ENCODE results near the gene SH3PXD2A. TPM values are rescaled to one million over a fixed set of nuclear protein-coding genes. Genes with fewer than 3 reads are reported as not detected.

The SH3PXD2A gene
- total and polyA plus RNA-seq, 9 of the 15 experiments (the other 6 are each of a cell fraction or from before 2014, with no cell fraction given): 0.41 to 9.3 (median 2.5) TPM

DNA sequence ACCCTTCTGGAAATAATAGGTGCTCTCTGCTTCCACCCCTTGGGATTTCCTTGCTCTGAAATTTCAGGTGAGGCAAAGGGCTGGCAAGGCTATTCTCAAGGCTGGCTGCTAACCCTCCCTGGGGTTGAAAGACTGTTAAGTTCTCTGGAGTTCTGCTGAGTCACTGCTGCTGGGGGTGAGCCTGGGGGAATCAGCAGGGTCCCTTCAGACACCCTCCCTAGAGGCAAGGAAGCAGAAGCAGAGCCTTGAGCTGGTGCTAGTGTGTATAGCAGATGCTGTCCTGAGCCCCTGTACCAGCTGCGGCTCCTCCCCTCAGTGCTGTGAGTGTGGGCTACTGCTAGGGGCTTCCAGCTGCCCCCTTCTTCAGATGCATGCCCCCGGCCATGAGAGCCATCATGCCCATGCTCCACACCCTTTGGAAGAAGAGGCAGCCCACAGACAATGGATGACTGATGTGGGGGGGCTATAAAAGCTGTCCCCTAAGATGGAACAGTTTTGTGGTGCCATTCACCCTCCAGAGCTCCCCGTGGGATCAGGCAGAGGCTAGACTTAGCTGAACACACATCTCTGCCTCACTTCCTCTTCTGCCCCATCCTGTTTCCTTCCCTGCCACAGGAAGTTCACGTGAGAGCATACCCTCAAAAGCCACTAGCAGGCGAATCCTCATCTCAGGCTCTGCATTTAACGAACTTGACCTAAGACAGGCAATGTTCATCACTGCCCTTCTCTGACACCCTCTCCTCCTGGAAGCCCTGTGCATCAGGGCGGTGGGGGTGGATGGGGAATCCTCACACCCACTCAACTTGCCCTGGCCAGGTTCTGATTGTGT, 91.8 kb downstream of the SH3PXD2A start (continued):
- TF ChIP-seq, protein P1, sequence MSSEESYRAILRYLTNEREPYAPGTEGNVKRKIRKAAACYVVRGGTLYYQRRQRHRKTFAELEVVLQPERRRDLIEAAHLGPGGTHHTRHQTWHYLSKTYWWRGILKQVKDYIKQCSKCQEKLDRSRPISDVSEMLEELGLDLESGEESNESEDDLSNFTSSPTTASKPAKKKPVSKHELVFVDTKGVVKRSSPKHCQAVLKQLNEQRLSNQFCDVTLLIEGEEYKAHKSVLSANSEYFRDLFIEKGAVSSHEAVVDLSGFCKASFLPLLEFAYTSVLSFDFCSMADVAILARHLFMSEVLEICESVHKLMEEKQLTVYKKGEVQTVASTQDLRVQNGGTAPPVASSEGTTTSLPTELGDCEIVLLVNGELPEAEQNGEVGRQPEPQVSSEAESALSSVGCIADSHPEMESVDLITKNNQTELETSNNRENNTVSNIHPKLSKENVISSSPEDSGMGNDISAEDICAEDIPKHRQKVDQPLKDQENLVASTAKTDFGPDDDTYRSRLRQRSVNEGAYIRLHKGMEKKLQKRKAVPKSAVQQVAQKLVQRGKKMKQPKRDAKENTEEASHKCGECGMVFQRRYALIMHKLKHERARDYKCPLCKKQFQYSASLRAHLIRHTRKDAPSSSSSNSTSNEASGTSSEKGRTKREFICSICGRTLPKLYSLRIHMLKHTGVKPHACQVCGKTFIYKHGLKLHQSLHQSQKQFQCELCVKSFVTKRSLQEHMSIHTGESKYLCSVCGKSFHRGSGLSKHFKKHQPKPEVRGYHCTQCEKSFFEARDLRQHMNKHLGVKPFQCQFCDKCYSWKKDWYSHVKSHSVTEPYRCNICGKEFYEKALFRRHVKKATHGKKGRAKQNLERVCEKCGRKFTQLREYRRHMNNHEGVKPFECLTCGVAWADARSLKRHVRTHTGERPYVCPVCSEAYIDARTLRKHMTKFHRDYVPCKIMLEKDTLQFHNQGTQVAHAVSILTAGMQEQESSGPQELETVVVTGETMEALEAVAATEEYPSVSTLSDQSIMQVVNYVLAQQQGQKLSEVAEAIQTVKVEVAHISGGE (CRISPR knock-in tag; IDR thresholded peaks at IDR 0.05): peak in 2 of 3 experiments; percentile 34 to 87; a peak in 3 of 6 replicates
- TF ChIP-seq NFE2 (IDR thresholded peaks at IDR 0.05; ENCODE audit: low read depth): peak; percentile 85
- 0 out of 2 replicates have a peak, but pooled peaks have one; percentile 41 for TF ChIP-seq ETV1 (tag; conservative IDR thresholded peaks at IDR 0.05; ENCODE audit: low read depth)
- TF ChIP-seq GABPA (tag; conservative IDR thresholded peaks at IDR 0.05; ENCODE audit: low read depth): peak; percentile 70
- no peak for TF ChIP-seq ZNF165 (CRISPR knock-in tag; IDR thresholded peaks at IDR 0.05; ENCODE audit: borderline replicate concordance)
- TF ChIP-seq EGR1 (conservative IDR thresholded peaks at IDR 0.05): peak; percentile 20
- TF ChIP-seq C11orf30 (IDR thresholded peaks at IDR 0.05; ENCODE audit: low read depth): peak; percentile 68; the same call in 1 of the 2 replicates
- peak; percentile 58; the same call in 1 of the 2 replicates for TF ChIP-seq MAFK (IDR thresholded peaks at IDR 0.05; ENCODE audit: low read length)
- peak; percentile 61; the same call in 1 of the 2 replicates for TF ChIP-seq BHLHE40 (IDR thresholded peaks at IDR 0.05; ENCODE audit: low read length)
- 0 out of 2 replicates have a peak, but pooled peaks have one; percentile 14 for TF ChIP-seq CXXC5 (CRISPR knock-in tag; IDR thresholded peaks at IDR 0.05)
- TF ChIP-seq MAFG (tag; conservative IDR thresholded peaks at IDR 0.05): peak; percentile 74
- TF ChIP-seq ZNF586 (CRISPR knock-in tag; conservative IDR thresholded peaks at IDR 0.05): no peak

All from K562 (cell line).